Stimulated activated CD4-positive, alpha-beta T cell treated with anti-CD3 and anti-CD28 coated beads, Interleukin-15, amount 100 ng/mL, for 24 hours (primary cell): ENCODE data around the gene MOSPD2.

ENCODE experiments used
- DNase-seq: peaks from one replicate; pipeline ENCODE4 v3.0.0-alpha.2; 2020

Gene MOSPD2

DNA sequence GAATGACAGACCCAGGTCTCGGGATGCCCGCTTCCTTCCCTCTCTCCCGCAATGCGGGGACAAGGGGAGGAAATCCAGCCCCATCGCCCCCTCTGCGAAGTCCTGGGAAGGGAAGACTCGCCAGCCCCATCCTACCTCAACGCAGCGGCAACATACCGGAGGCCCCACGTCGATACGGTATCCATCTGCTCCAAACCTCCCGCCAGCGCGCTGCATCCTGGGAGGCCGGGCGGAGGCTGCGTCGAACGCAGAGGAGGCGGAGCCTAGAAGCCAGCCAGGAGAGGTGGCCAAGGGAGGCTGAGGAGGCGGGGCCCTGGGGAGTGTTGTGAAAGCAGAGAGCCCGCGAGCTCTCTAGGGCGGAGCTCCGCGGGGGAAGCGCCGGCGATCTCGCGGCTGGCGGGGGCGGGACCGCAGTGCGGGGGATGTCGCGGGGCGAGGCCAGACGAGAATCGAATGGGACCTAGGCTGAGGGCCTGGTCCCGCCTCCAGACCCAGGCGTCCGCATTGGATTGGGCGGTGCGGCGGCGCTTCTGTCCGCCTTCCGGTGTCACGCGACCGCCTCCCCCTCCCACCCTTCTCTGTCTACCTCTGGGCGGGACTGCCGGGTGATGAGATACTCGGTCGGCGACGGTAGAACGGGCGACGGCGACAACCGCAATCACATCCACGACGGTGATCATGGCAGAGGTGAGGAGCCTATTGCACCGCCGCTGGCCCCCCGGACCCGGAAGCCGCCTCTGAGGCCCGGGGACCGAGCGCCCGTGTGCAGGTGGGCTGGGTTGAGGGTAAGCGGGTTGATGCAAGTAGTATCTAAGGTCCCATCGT lies at the start of gene MOSPD2, which contains the start of gene FANCB:
MOSPD2 (plus strand) TSS at position 571 of the 825 bp plus-strand sequence; CDS start at position 679, 108 bp downstream.
FANCB (minus strand) TSS at position 219 of the 825 bp plus-strand sequence. CDS start 7,559 bp downstream, outside the sequence.
- peak; percentile 95 for DNase-seq

DNA sequence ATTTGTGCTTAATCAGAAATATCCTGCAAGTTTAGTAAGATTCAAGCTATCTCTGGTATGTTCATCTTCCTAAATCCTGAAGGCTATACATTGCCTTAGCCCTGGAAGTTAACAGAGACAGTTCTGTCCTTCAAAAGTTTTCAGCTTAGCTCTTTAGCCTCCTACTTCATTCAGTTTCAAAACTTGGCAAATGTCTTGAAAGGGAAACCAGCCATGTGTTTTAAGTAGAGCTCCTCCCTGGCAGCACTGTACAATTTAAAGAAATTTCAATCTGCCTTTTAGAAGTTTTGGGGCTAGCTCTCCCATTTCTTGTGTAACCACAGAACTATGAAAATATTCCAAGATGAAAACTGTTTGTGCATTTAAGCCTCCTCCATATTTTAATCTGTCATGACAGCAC lies 47.4 kb upstream of the MOSPD2 start:
- DNase-seq: no peak

DNA sequence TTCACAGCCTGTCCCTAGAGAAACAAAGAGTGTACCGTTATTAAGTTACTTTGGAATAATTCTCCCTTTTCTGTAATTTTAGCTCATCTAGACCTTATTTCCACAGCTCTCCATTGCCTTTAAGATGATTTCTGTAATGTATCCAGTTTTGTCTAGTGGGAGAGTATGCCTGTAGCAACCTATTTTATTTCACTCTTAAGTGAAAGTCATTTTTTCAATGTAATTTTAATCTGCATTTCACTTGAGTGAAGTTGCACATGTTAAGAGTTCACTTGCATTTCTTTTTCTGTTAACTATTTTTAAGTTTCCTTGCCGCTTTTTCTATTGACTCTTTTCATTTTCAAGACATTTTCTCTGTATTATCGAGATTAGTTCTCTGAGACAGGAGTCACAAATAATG lies 46.9 kb upstream of the MOSPD2 start:
- DNase-seq: no peak

DNA sequence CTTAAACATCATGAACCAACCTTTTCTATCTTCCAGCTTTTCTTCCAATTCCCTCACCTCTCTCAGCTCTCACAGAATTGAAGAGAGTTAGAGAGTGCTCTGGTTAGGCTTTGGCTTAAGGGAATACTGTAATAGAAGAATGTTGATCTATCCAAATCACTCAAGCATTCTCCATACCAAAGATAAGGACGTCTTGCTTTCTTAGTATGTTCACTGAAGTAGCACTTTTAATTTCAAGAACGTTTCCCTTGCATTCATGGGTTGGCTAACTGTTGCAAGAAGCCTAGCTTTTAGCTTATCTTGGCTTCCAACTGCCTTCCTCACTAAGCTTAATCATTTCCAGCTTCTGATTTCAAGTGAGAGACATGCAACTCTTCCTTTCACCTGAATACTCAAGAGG lies 43.6 kb upstream of the MOSPD2 start:
- DNase-seq: no peak

DNA sequence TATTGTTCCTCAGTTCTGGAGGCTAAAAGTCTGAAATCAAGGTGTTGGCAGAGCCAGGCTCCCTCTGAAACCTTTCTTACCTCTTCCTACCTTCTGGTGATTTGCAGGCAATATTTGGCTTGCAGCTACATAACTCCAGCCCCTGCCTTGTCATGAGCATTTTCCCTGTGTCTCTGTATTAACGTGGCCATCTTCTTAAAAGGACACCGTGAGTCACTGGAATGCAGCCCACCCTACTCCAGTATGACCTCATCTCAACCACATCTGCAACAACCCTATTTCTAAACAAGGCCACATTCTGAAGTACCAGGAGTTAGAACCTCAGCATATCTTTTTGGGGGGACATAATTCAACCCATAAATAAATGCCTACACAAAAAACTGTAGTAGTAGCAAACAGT lies 41.1 kb upstream of the MOSPD2 start:
- no peak for DNase-seq

DNA sequence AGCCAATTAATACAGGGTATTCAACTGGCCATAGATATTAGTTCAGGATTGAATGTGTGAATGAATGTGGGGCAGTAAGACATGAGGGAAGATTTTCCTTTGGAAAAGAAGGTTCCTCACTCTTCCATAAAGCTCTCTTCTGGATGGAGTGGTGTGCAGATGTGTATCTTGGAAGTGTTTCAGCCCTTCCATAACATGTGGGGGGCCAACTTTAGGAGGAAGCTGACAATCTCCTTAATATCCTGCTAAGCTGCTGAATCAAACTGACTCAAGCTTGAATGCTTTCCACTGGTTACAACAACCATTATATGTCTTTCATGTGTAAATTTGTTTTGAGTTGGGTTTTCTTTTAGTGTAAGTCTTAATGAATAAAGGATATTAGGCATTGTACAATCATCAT lies 40.6 kb upstream of the MOSPD2 start:
- DNase-seq: no peak

DNA sequence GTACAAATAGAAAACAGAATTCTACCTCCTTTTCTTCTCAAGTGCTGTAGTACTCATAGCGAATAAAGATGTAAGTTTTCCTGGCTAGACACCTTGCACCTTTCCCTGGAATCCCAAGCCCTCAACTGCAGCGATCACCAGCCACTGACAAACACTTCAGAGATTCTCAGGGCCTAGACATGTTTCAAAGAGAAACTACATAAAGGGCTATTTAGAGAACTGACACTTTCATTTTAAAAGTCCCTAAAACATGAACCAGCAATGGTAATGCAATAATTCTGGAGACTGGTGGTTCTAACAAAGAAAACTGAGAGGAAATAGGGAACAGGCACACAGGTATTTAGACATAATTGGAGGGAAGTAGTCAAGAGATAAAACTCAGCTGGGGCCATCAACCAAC lies 36.1 kb upstream of the MOSPD2 start:
- no peak for DNase-seq

DNA sequence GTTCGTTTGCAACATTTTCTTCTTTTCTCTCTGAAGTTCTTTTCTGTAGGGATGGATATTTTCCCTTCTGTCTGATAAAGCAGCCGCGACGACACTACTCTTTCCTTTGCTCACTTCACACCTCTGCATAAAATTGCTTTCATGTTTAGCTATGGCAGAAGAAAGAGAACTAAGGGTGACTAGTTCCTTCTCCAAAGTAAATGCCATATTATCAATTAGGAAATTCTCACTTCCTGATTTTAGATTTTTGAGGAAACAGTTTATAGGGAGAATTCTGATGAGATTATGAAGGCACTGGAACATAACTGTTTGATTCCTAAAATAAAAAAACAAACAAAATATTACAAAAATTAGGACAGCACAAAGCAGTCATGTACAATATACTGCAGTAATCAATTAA lies 29.6 kb upstream of the MOSPD2 start:
- no peak for DNase-seq

DNA sequence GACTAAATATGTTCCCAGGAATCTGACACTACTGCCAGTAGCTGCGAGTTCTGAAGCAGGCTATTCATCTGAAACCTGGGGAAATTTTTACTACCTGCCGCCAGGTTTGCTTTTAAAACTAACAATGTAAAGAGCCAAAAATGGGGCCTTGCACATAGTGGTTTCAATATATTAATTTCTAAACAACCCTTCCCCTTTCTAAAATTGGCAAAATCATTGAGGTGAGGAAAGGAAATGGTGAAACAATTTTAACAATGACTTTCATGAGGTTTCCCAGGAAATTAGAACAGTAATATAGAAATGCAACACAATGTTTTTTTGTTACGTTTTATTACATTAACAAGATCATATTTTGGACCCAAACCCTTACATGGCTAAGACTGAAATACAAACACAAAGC lies 21.7 kb upstream of the MOSPD2 start:
- DNase-seq: no peak

DNA sequence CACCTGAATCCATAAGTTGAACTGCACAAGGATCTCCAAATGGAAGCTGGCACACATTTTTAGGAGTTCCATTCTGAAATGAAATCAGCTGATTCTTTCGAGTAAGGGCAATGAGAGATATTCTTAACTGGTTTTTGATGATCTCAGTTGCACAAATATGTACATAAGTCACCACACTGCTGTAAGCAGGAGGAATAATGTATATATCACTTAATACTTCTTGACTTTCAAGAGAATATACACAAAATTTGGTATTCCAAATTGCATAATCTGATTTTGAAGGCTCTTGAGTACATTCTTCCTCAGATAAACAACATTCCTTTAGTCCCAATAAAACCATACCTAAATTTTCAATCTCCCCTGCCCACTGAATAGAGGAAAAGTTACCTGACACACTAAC lies 8.6 kb upstream of the MOSPD2 start:
- no peak for DNase-seq

DNA sequence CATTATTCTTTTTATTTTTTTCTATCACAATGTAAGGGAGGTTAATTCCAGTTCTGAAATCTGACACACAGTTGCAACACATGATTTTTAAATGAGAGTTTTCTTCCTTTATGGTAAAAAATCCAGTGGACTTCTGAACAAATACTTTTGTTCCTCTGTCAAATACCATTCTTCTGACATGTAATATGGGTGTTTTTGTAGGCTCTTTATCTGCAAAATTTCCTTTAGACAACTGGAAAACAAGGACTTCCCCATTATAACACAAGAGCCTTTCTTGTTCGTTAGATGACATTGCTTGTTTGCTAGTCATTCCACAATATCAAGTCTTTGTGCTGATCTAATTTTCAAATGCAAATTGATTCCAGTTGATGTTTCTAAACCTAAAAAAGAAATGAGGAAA lies 8.0 kb upstream of the MOSPD2 start:
- no peak for DNase-seq

DNA sequence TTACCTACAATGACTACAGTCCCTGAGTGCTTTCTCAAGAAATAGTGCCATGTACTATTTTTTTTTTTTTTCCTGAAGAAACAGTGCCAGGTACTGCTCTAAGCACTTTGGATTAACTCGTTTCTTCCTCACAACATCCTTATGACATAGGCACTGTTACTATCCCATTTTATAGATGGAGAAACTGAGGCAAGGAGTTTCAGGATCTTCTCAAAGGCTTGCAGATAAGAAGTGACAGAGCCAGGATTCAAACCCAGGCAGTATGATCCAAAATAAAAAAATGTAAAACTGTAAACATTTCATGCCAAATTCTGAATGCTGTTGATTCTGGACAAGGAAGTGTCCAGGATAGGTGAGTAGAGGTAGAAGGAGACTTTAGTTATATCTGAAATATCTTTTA lies 1.5 kb upstream of the MOSPD2 start:
- DNase-seq: no peak

DNA sequence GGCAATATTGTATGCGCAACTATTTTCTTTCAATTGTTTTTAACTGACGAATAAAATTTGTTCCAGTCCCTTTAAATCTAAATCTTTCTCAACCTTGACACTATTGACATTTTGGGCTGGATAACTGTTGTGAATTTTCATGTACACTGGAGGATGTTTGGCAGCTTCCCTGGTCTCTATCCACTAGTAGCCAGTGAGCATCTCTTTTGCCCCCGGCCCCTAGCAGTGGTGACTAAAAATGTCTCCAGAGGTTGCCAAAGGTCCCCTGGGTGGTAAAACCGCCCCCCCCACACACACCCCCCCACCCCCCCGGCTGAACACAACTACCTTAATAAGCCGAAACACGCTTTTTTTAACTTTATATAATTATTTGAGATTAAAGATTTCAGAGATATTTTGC lies 866 bp upstream of the MOSPD2 start:
- DNase-seq: peak; percentile 7

DNA sequence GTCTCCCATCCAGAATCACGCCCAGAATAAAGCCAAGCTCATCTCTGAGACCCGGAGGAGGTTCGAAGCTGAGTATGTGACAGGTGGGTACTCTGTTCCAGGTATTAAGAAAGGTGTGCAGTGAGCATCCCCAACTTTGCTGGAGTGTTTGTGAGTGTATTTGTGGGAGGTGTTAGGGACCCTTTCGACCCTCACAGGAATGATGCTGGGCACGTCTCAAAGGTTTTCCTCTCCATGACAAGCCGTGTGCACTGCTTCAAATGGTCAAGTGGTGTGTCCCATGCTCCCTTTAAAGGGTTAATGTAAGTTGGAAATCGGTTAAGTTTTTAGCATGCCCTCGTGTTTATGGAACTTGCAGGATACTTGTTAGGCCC lies 442 bp downstream of the MOSPD2 start:
- no peak for DNase-seq

DNA sequence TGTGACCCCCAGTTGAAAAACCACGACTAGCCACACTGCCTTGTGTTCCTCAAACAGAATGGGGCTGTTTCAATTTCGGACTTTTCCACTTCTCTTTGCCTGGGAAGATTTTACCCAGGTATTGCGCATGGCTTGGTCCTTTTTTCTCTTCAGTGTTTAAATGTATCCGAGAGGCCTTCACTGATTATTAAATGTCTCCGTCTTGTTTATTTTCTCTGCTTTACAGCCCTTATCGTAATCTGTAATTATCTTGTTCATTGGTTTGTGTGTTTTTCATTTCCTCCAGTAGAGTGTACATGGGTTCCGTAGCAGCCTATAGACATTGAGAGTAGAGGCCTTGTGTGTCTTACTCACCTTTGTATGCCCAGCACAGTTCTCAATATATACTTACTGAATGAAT lies 2.4 kb downstream of the MOSPD2 start:
- DNase-seq: no peak

DNA sequence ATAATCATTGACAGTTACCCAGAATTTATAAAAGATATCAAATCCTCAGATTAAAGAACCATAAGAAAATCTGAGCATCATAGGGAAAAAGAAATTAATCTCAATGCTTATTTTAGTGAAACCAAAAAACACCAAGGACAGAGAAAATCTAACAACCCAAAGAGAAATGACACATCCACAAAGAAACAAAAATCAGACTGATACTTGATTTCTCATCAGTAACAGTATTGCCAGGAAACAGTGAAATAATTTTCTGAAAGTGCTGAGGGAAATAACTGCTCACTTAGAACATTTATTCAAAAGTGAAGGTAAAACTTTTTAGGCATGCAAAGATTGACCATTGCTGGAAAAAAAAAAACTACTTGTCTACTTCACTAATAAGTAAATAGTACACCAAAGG lies 10.6 kb downstream of the MOSPD2 start:
- DNase-seq: no peak

DNA sequence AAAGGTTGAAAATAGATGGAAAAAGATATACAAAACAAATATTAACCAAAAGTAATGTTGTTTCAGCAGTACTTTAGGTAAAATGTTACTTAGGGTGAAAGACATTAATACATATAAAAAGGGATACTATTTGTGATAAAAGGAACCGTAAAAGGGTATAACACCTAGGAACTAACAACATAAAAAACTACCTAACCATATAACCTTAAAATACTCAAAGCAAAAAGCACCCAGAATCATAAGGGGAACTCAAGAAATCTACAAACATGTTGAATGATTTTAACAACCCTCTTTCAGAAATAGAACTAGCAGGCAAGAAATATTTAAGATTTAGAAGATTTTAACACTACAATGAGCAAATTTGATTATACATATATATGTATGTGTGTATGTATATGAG lies 11.5 kb downstream of the MOSPD2 start:
- DNase-seq: no peak

DNA sequence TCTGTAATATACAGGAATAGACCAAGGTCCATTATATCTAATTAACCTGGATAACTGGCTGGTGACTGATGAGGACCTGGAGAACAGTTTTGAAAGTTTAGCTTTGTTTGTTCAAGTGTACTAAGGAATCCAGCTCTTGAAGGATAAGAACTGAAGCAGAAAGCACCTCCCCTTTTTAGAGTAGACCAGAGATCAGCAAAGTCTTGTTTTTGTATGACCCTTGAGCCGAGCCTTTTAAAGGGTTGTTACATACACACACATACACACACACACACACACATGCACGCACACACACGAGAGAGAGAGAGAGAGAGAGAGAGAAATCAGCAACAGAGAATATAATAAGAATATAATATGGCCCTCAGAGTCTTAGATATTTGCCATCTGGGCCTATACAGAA lies 13.0 kb downstream of the MOSPD2 start:
- DNase-seq: no peak

DNA sequence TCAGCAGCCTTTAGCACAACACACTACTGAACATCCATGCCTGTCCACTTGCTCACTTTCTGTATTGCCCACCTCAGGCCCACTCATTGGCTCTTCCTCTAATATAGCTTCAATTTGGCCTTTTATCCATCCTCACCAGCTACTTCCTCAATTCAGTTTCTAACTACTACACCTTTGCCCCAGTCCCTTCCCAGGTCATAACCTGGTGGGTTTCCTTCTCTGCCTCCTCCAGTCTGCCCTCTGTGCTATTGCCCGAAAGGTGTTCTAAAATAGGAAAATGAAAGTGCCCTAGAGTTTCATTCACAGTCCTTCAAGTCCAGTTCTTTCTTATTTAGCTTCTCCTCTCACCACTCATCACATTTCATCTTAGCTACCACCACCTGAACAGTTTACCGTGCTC lies 23.1 kb downstream of the MOSPD2 start:
- no peak for DNase-seq

DNA sequence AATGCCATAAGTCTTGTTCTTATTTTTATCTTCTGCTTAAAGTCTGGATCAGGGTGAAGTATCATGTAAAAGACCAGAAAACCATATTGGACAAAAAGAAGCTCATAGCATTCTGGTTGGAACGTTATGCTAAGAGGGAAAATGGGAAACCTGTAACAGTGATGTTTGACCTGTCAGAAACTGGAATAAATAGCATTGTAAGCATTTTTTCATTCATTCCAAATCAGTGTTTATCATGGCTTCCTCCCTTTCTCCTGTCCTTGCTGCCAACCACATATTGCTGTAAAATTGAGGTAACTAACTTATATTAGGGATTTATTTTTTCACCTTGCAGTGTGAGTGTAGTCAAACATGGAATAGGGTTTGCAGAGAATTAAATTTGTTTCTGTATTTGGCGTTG lies 23.8 kb downstream of the MOSPD2 start:
- no peak for DNase-seq

DNA sequence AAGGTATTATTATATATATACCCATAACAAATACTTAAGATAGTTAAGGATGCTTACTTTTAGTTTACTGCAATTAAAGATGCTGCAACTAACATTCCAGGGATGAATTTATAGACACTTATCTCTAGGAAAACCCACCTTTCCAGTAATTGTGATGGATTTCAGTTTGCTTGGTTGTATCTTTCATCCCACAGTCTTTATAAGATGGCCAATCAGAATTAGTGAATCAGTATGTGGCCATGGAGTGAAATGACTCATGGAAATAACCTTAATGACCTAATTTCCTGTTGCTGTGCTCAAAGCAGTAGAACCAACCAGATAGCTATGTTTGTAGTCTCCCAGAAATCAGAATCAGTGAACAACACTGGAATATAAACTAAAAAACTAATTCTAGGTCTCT lies 26.4 kb downstream of the MOSPD2 start:
- no peak for DNase-seq

DNA sequence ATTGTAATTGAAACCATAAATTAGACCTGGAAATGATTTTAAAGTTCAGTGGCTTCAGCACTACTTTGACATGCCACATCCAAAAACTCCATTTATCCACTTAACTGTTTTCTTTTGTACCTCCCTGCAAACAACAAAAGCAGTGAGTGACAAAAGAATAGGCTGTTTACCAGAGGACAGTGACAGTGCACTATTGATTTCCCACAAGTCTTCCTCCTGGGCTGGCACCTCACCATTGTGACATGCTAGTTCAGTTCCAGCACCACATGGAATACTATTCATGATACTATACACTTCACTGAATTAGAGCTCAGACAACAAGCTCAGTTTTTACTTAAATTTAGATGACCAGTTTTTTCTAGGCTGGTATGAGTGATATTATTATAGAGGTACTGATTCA lies 29.3 kb downstream of the MOSPD2 start:
- no peak for DNase-seq

DNA sequence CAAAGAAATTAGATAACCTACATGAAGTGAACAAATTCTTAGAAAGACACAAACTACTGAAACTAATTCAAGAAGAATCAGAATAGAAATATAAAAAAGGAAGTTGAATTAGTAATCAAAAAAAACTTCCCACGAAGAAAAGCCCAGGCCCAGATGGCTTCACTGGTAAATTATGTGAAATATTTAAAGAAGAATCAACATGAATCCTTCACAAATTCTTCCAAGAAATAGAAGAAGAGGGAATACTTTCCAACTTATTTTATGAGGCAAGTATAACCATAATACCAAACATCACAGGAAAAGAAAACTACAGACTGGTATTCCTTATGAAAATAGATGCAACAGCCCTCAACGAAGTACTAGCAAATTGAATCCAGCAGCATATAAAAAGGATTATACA lies 30.7 kb downstream of the MOSPD2 start:
- no peak for DNase-seq

DNA sequence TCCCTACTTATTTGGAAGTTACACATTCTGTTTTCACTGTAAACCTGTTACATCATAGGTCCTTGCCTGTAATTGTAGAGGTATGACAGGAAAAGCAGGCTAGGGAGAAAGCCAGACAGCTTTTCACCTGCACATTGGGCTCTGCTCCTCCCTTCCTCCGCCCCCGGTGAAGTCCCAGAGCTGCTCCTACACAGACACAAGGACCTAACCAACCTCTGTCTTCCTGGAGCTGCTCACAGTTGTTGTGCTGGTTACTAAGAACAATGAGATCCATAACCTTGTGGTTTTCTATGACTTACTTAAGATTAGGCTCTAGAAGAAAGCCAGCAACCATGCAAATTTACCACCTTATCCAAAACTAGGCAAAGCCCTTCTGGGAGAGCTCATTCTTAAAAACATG lies 40.0 kb downstream of the MOSPD2 start:
- DNase-seq: no peak

DNA sequence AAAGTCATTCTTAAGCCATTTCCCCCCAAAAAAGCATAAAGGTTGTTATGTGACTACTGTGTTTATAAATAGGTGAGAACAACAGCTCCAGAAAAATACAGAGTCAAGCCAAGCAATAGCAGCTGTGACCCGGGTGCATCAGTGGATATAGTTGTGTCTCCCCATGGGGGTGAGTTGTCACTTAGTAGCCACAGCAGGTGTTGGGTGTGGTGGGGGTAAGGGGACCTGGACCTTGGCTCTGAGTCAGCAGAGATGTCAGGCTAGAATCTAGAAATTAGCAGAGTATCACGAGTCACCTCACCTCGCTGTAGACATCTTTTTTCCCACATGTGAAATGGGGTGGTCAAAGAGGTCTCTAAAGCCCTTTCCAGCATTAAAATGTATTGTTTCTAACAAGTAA lies 42.4 kb downstream of the MOSPD2 start:
- no peak for DNase-seq
